Endothelial cell of umbilical vein (primary cell): ENCODE data around the gene SGMS2. TPM values are rescaled to one million over a fixed set of nuclear protein-coding genes. Genes with fewer than 3 reads are reported as not detected.

Source experiments
- BruUV-seq: library from RNA; stranded (reverse); fragments of 400-500 nt; replicated peaks from 2 replicates; lab custom pipeline; 2021; lab: Mats Ljungman, UMichigan
- CTCF ChIA-PET: fragments of 300-600, 350-600 bp; sonication (Branson Sonifier 250); formaldehyde crosslinking; loops from one replicate; lab custom pipeline; 2021; ENCODE audit warnings: antibody characterized with exemption, inconsistent platforms; lab: Charles Lee
- POLR2A ChIA-PET: fragments of 300-600, 350-600 bp; sonication (Branson Sonifier 250); formaldehyde crosslinking; loops from one replicate; lab custom pipeline; 2021; ENCODE audit warnings: antibody characterized with exemption, inconsistent platforms; lab: Charles Lee
- DNase-seq: peaks from one replicate; pipeline ENCODE4 v3.0.0-alpha.2; 2011; ENCODE audit warnings: low read depth, low spot score
- FAIRE-seq: peaks from 2 replicates; lab custom pipeline; 2011; peaks lifted over from hg19 to GRCh38; lab: Jason Lieb, UNC
- H2AFZ ChIP-seq: 2 replicates; pipeline ENCODE4 v1.6.0; 2012; ENCODE audit warnings: low read depth, low read length, control low read depth, inconsistent platforms
- H3K27ac ChIP-seq: 2 replicates; pipeline ENCODE4 v1.5.1; 2011; ENCODE audit warnings: low read depth, mild to moderate bottlenecking, control low read depth, low read length, moderate library complexity; ENCODE audit not compliant: insufficient read depth
- H3K27me3 ChIP-seq, 2 experiments: 2 replicates each; pipeline versions ENCODE4 v1.6.0 to v1.6.1; 2011; ENCODE audit warnings: low read length in 2 of 2, mixed read lengths in 1 of 2; ENCODE audit not compliant: control insufficient read depth in 2 of 2, insufficient read depth in 2 of 2
- H3K36me3 ChIP-seq, 2 experiments: 2 replicates in 1 of 2; 3 replicates in 1 of 2; pipeline ENCODE4 v1.5.1; 2011; ENCODE audit warnings: low read length in 2 of 2, mild to moderate bottlenecking in 1 of 2, moderate library complexity in 1 of 2; ENCODE audit not compliant: control insufficient read depth in 2 of 2, insufficient read depth in 2 of 2; ENCODE audit errors: extremely low read depth in 1 of 2
- H3K4me1 ChIP-seq: 3 replicates; pipeline ENCODE4 v1.5.1; 2011; ENCODE audit warnings: mild to moderate bottlenecking, low read length; ENCODE audit not compliant: control insufficient read depth, insufficient read depth; ENCODE audit errors: extremely low read depth
- H3K4me2 ChIP-seq: 2 replicates; pipeline ENCODE4 v1.6.1; 2011; ENCODE audit warnings: low read length, control low read depth, mixed read lengths; ENCODE audit not compliant: insufficient read depth
- H3K4me3 ChIP-seq, 3 experiments: fragments of 200-600 bp in 1 of 3; sonication (generic), shearing (Covaris generic) in 1 of 3; replicated peaks in 1 of 3; 2 replicates each; pipeline ENCODE4 v1.5.1; 2011 to 2016; ENCODE audit warnings: control low read depth in 3 of 3, low read length in 3 of 3, mild to moderate bottlenecking in 2 of 3, inconsistent platforms in 1 of 3, low read depth in 1 of 3, moderate library complexity in 1 of 3; ENCODE audit not compliant: insufficient read depth in 1 of 3
- H3K79me2 ChIP-seq: 2 replicates; pipeline ENCODE4 v1.6.0; 2012; ENCODE audit warnings: low read length, inconsistent platforms; ENCODE audit not compliant: control insufficient read depth, insufficient read depth
- H3K9ac ChIP-seq: replicated peaks from 2 replicates; pipeline ENCODE3; 2011; ENCODE audit warnings: low read length, control low read depth; ENCODE audit not compliant: insufficient read depth; ENCODE audit errors: extremely low read depth
- H3K9me1 ChIP-seq: replicated peaks from 3 replicates; pipeline ENCODE4 v1.6.0; 2011; ENCODE audit warnings: mild to moderate bottlenecking, low read length; ENCODE audit not compliant: control insufficient read depth, insufficient read depth; ENCODE audit errors: extremely low read depth
- H3K9me3 ChIP-seq: replicated peaks from 2 replicates; pipeline ENCODE4 v1.5.1; 2012; ENCODE audit warnings: low read length, inconsistent platforms; ENCODE audit not compliant: control insufficient read depth, insufficient read depth
- H4K20me1 ChIP-seq: replicated peaks from 2 replicates; pipeline ENCODE3; 2011; ENCODE audit warnings: mild to moderate bottlenecking, low read length; ENCODE audit not compliant: control insufficient read depth, insufficient read depth; ENCODE audit errors: extremely low read depth
- CTCF ChIP-seq, 2 donors: IDR thresholded peaks; 1 replicate in 1 of 2; 2 replicates in 1 of 2; pipeline ENCODE4 v1.5.1; 2011; ENCODE audit warnings: low read length in 2 of 2, mild to moderate bottlenecking in 2 of 2, moderate library complexity in 2 of 2, control low read depth in 1 of 2, inconsistent platforms in 1 of 2, low read depth in 1 of 2; ENCODE audit not compliant: insufficient read depth in 1 of 2; ENCODE audit errors: extremely low read depth in 1 of 2
- EZH2 ChIP-seq: IDR thresholded peaks from 2 replicates; pipeline ENCODE4 v1.6.1; 2012; ENCODE audit warnings: borderline replicate concordance, low read depth, mild to moderate bottlenecking, moderate library complexity, low read length, inconsistent platforms; ENCODE audit not compliant: severe bottlenecking
- FOS ChIP-seq: IDR thresholded peaks from 2 replicates; pipeline ENCODE4 v1.6.1; 2011; ENCODE audit warnings: mild to moderate bottlenecking, low read length, moderate library complexity, borderline replicate concordance; ENCODE audit not compliant: insufficient read depth
- GATA2 ChIP-seq: IDR thresholded peaks from 2 replicates; pipeline ENCODE4 v1.7.0; 2011; ENCODE audit warnings: low read depth, mild to moderate bottlenecking, moderate library complexity, mixed read lengths, low read length; ENCODE audit not compliant: insufficient read length, insufficient read depth
- JUN ChIP-seq: IDR thresholded peaks from 2 replicates; pipeline ENCODE4 v1.6.1; 2011; ENCODE audit warnings: borderline replicate concordance, low read depth; ENCODE audit not compliant: insufficient read length, insufficient read depth
- MAX ChIP-seq: IDR thresholded peaks from 2 replicates; pipeline ENCODE4 v1.6.1; 2011; ENCODE audit not compliant: insufficient read depth, insufficient read length
- MYC ChIP-seq: IDR thresholded peaks from one replicate; pipeline ENCODE4 v1.6.1; 2011; ENCODE audit warnings: mild to moderate bottlenecking, low read depth, low read length
- POLR2A ChIP-seq: IDR thresholded peaks from 2 replicates; pipeline ENCODE4 v1.6.1; 2012; ENCODE audit warnings: low read depth, mild to moderate bottlenecking, control low read depth, low read length
- POLR2AphosphoS5 ChIP-seq: IDR thresholded peaks from 2 replicates; pipeline ENCODE4 v1.6.1; 2012; ENCODE audit warnings: low read depth, mild to moderate bottlenecking, control low read depth, low read length, moderate library complexity; ENCODE audit not compliant: insufficient read depth
- dilution Hi-C: fragments of 300-500 bp; cut with MboI; formaldehyde crosslinking; loops from one replicate; pipeline ENCODE4 v1.15.0; 2019; ENCODE audit warnings: low sequenced_read_pairs; ENCODE audit not compliant: extremely low pct_ligation_motif_present
- intact Hi-C: fragments of 100-400 bp; cut with micrococcal nuclease; formaldehyde crosslinking; loops from one replicate; pipeline ENCODE4 v1.10.0; 2022
- polyA plus RNA-seq, 4 experiments: library from polyadenylated mRNA; depleted of rRNA in 3 of 4; stranded (reverse) in 3 of 4; unstranded in 1 of 4; fragments of >200 nt; gene quantifications; 2 replicates each; pipeline versions ENCODE4 v1.2.1 to v1.2.3, GENCODE V29; 2011 to 2012; ENCODE audit warnings: missing spikeins in 1 of 4
- total RNA-seq: library from RNA; stranded (reverse); gene quantifications from 2 replicates; pipeline ENCODE4 v1.2.3, GENCODE V29; 2021

SGMS2 gene
- total and polyA plus RNA-seq, 2 donors (not counting 3 experiments of a cell fraction or from before 2014, with no cell fraction given) = 33.0 to 33.2 TPM

GRCh38 chr4:107843391-107843790 is 18.7 kb downstream of the SGMS2 start:
- dilution Hi-C loops = no loop called here
- Histone ChIP-seq H3K4me3 (no peak overlapping the region), H3K4me1 (peaks cover 4% of the 10 kb centered on the region), H3K36me3 (no peaks in the 10 kb centered on the region), H3K79me2 (peaks cover 49% of the 10 kb centered on the region), H2AFZ (no peak overlapping the region), H4K20me1 (no peaks in the 10 kb centered on the region), H3K4me2 (no peak overlapping the region), H3K27me3 (no peaks in the 10 kb centered on the region), H3K9ac (no peak overlapping the region), H3K27ac (no peak overlapping the region), H3K9me1 (no peaks in the 10 kb centered on the region), H3K9me3 (no peaks in the 10 kb centered on the region)
- FAIRE-seq (no peak), DNase-seq (no peak)
- intact Hi-C loops = no loop called here
- no peak for TF ChIP-seq GATA2
- no peak for TF ChIP-seq POLR2AphosphoS5
- no peak for TF ChIP-seq JUN
- TF ChIP-seq POLR2A = no peak
- TF ChIP-seq FOS = no peak
- no peak for TF ChIP-seq CTCF (IDR thresholded peaks at IDR 0.05; ENCODE audit: extremely low read depth in 1 of 2, insufficient read depth in 1 of 2, low read depth in 1 of 2, low read length in 2 of 2)
- ChIA-PET POLR2A (interaction anchor here (0.7 kb wide), 1 partner anchor 91 kb away, joined by 3 read pairs; no protein-coding TSS in a partner anchor), CTCF (no interaction called here)
- BruUV-seq = no TSS peak

GRCh38 chr4:107845681-107846080 is 20.9 kb downstream of the SGMS2 start:
- no peak overlapping the region for H3K27ac ChIP-seq
- H3K9me1 ChIP-seq = no peaks in the 10 kb centered on the region
- intact Hi-C loops (no loop called here), dilution Hi-C loops (no loop called here)
- no peak overlapping the region for H3K4me2 ChIP-seq
- H3K9ac ChIP-seq = no peak overlapping the region
- DNase-seq (no peak), FAIRE-seq (no peak)
- no peak overlapping the region for H2AFZ ChIP-seq
- no peaks in the 10 kb centered on the region for H3K36me3 ChIP-seq
- no peak overlapping the region for H3K4me3 ChIP-seq
- no peaks in the 10 kb centered on the region for H3K4me1 ChIP-seq
- POLR2A ChIA-PET = no interaction called here
- BruUV-seq = no TSS peak
- H3K27me3 ChIP-seq = no peaks in the 10 kb centered on the region
- TF ChIP-seq POLR2A = no peak
- no peak for TF ChIP-seq CTCF (IDR thresholded peaks at IDR 0.05; ENCODE audit: extremely low read depth in 1 of 2, insufficient read depth in 1 of 2, low read depth in 1 of 2, low read length in 2 of 2)
- no peak for TF ChIP-seq POLR2AphosphoS5
- TF ChIP-seq GATA2 = no peak
- no peak for TF ChIP-seq MAX
- TF ChIP-seq JUN = no peak
- TF ChIP-seq EZH2 = no peak
- no peak for TF ChIP-seq FOS
- TF ChIP-seq MYC = no peak
- H4K20me1 ChIP-seq = no peaks in the 10 kb centered on the region
- CTCF ChIA-PET = interaction anchor here (1.0 to 1.2 kb wide), 2 partner anchors 16 to 18 kb away, joined by 3 read pairs; no protein-coding TSS in a partner anchor
- H3K9me3 ChIP-seq = no peaks in the 10 kb centered on the region
- peaks cover 45% of the 10 kb centered on the region for H3K79me2 ChIP-seq
